Measurements from ENCODE around the gene BARX2. TPM values are rescaled to one million over a fixed set of nuclear protein-coding genes. Genes with fewer than 3 reads are reported as not detected.
A peak's percentile ranks its signal among the peaks of the same experiment; 100 is the strongest.

BARX2 gene
- total and polyA plus RNA-seq, 2 donors (not counting 1 experiment from before 2014, with no cell fraction given) = not detected

DNA sequence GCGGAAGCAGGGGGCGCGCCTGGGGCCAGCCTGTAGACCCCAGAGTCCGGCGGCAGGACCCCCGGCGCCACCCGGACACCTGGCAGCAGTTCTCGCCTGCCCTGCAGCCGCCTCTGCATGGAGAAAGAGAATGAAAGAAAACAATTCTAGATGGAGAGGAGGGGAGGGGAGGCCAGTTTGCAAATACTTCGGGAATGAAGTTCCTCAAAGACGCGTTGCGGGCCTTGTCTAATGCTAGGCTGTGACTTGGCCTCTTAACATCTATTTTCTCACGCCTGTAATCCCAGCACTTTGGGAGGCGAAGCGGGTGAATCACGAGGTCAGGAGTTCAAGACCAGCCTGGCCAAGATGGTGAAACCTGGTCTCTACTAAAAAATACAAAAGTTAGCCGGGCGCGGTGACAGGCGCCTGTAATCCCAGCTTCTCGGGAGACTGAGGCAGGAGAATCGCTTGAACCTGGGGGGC, 2.1 kb upstream of the BARX2 start:
- DNase-seq = no peak
- WGBS (ENCODE audit: insufficient coverage) = 5% methylated on average over 22 of the region's 24 CpGs
- H3K4me3 Mint-ChIP-seq = no peak overlapping the region
- ATAC-seq (ENCODE audit: low read depth) = no peak
- H3K9me3 Mint-ChIP-seq (ENCODE audit: insufficient read depth) = no peaks in the 10 kb centered on the region
- Histone ChIP-seq H3K4me1 (ENCODE audit: control insufficient read depth in 2 of 2, insufficient read depth in 2 of 2, low read length in 2 of 2) (peaks cover 10 to 23% of the 10 kb centered on the region in 2 donors), H3K9me3 (ENCODE audit: control extremely low read depth in 1 of 3, control insufficient read depth in 2 of 3, insufficient read depth in 1 of 3, low read length in 2 of 3) (peaks cover 0 to 11% (median 0%) of the 10 kb centered on the region in 3 donors), H3K27me3 (replicated peaks in 1 of 4; ENCODE audit: control extremely low read depth in 1 of 4, control insufficient read depth in 3 of 4, insufficient read depth in 4 of 4, low read length in 3 of 4) (peaks cover 0 to 46% (median 33%) of the 10 kb centered on the region in 4 experiments), H3K4me2 (replicated peaks; ENCODE audit: low read depth, low read length, poor library complexity, severe bottlenecking) (peak overlapping the region; percentile 58), H3K4me3 (ENCODE audit: control extremely low read depth in 1 of 5, extremely low read depth in 1 of 5, insufficient read depth in 1 of 5, low read depth in 2 of 5, low read length in 4 of 5) (no peak overlapping the region), H3K79me2 (ENCODE audit: control insufficient read depth, insufficient read depth, low read length) (no peaks in the 10 kb centered on the region), H3K36me3 (replicated peaks in 1 of 2; ENCODE audit: control extremely low read depth in 1 of 2, control insufficient read depth in 1 of 2, extremely low read depth in 1 of 2, insufficient read depth in 2 of 2, low read length in 1 of 2) (no peaks in the 10 kb centered on the region), H2AFZ (ENCODE audit: insufficient read depth, low read depth, low read length, poor library complexity, severe bottlenecking) (no peak overlapping the region), H3K27ac (ENCODE audit: low read length in 2 of 2) (no peak overlapping the region), H3K9ac (ENCODE audit: low read length) (no peak overlapping the region), H4K20me1 (ENCODE audit: control insufficient read depth, insufficient read depth, low read length, poor library complexity, severe bottlenecking) (no peaks in the 10 kb centered on the region)
- H3K27me3 Mint-ChIP-seq = peaks cover 73% of the 10 kb centered on the region
- H3K27ac Mint-ChIP-seq = no peak overlapping the region
- CTCF ChIA-PET = no interaction called here
- no peak for TF ChIP-seq EZH2 (IDR thresholded peaks at IDR 0.05; ENCODE audit: borderline replicate concordance, insufficient read depth, low read depth, low read length, poor library complexity, severe bottlenecking)
- TF ChIP-seq, protein P1, sequence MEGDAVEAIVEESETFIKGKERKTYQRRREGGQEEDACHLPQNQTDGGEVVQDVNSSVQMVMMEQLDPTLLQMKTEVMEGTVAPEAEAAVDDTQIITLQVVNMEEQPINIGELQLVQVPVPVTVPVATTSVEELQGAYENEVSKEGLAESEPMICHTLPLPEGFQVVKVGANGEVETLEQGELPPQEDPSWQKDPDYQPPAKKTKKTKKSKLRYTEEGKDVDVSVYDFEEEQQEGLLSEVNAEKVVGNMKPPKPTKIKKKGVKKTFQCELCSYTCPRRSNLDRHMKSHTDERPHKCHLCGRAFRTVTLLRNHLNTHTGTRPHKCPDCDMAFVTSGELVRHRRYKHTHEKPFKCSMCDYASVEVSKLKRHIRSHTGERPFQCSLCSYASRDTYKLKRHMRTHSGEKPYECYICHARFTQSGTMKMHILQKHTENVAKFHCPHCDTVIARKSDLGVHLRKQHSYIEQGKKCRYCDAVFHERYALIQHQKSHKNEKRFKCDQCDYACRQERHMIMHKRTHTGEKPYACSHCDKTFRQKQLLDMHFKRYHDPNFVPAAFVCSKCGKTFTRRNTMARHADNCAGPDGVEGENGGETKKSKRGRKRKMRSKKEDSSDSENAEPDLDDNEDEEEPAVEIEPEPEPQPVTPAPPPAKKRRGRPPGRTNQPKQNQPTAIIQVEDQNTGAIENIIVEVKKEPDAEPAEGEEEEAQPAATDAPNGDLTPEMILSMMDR (IDR thresholded peaks at IDR 0.05) = no peak
- H3K4me1 Mint-ChIP-seq = peaks cover 27% of the 10 kb centered on the region
- POLR2A ChIA-PET = no interaction called here
- intact Hi-C loops (cut with micrococcal nuclease) = no loop called here

DNA sequence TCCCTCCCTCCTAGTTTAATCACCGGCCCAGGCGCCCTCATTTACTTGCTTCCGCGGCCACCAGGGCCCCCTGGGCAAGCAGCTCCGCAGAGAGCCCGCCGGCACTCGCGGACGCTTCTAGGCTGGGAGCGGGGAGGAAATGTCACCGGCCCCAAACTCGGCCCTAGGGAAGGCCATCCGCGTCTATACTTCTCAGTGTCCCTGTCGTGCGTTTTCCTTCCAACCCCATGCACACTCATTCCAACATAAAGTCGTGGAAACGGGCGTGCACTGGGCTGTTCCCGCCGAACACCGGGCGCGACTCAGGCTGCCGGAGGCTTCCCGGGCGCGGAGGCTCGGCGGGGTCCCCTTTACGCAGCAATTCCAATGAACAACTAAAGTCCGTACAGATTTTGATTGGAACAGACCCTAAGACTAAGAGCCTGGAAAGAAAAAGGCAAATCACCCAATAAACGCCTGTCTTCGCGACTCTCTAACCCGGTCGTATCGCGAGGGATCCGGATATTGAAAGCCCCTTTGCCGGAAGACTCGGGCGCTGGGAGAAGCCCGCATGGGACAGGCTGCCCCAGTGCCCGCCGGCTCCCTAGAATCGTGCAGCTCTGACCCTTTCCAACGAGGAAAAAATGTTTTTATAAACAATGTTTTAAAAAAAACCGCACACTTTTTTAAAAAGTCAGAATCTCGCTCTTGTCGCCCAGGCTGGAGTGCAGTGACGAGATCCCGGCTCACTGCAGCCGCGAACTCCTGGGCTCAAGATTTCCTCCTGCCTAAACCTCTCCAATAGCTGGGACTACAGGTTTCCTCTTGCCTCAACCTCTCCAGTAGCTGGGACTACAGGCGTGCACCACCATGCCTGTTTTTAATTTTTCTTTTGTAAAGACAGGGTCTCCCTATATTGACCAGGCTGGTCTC, 1.3 kb upstream of the BARX2 start:
- no peak overlapping the region for H2AFZ ChIP-seq (ENCODE audit: insufficient read depth, low read depth, low read length, poor library complexity, severe bottlenecking)
- peaks cover 10 to 23% of the 10 kb centered on the region in 2 donors for H3K4me1 ChIP-seq (ENCODE audit: control insufficient read depth in 2 of 2, insufficient read depth in 2 of 2, low read length in 2 of 2)
- TF ChIP-seq EZH2 (IDR thresholded peaks at IDR 0.05; ENCODE audit: borderline replicate concordance, insufficient read depth, low read depth, low read length, poor library complexity, severe bottlenecking) = no peak
- TF ChIP-seq, protein P1 (IDR thresholded peaks at IDR 0.05) = no peak
- H3K27ac ChIP-seq (ENCODE audit: low read length in 2 of 2) = no peak overlapping the region
- intact Hi-C loops (cut with micrococcal nuclease) = no loop called here
- H3K9ac ChIP-seq (ENCODE audit: low read length) = no peak overlapping the region
- no peak overlapping the region for H3K4me3 ChIP-seq (ENCODE audit: control extremely low read depth in 1 of 5, extremely low read depth in 1 of 5, insufficient read depth in 1 of 5, low read depth in 2 of 5, low read length in 4 of 5)
- ChIA-PET POLR2A (no interaction called here), CTCF (no interaction called here)
- Mint-ChIP-seq H3K4me1 (peaks cover 27% of the 10 kb centered on the region), H3K27me3 (peaks cover 70% of the 10 kb centered on the region), H3K9me3 (ENCODE audit: insufficient read depth) (no peaks in the 10 kb centered on the region), H3K4me3 (peak overlapping the region; percentile 52), H3K27ac (no peak overlapping the region)
- no peaks in the 10 kb centered on the region for H3K36me3 ChIP-seq (replicated peaks in 1 of 2; ENCODE audit: control extremely low read depth in 1 of 2, control insufficient read depth in 1 of 2, extremely low read depth in 1 of 2, insufficient read depth in 2 of 2, low read length in 1 of 2)
- peaks cover 0 to 46% (median 29%) of the 10 kb centered on the region in 4 experiments for H3K27me3 ChIP-seq (replicated peaks in 1 of 4; ENCODE audit: control extremely low read depth in 1 of 4, control insufficient read depth in 3 of 4, insufficient read depth in 4 of 4, low read length in 3 of 4)
- peak overlapping the region; percentile 43 for H3K4me2 ChIP-seq (replicated peaks; ENCODE audit: low read depth, low read length, poor library complexity, severe bottlenecking)
- DNase-seq (no peak), ATAC-seq (ENCODE audit: low read depth) (no peak)
- 7% methylated on average over 54 of the region's 57 CpGs for WGBS (ENCODE audit: insufficient coverage)
- no peaks in the 10 kb centered on the region for H3K79me2 ChIP-seq (ENCODE audit: control insufficient read depth, insufficient read depth, low read length)
- no peaks in the 10 kb centered on the region for H4K20me1 ChIP-seq (ENCODE audit: control insufficient read depth, insufficient read depth, low read length, poor library complexity, severe bottlenecking)
- H3K9me3 ChIP-seq (ENCODE audit: control extremely low read depth in 1 of 3, control insufficient read depth in 2 of 3, insufficient read depth in 1 of 3, low read length in 2 of 3) = peaks cover 0 to 11% (median 0%) of the 10 kb centered on the region in 3 donors
